Forelimb muscle (tissue), 1 donor: ENCODE measurements around the gene ADK. TPM values are rescaled to one million over a fixed set of nuclear protein-coding genes. Genes with fewer than 3 reads are reported as not detected.
"Not testable (repeated sequence)": the region's sequence is repeated elsewhere in the genome, so short reads cannot be mapped to it uniquely, and the experiment has no call there.

Experiments used
- DNase-seq: peaks from one replicate; pipeline ENCODE4 v3.0.0-alpha.2; 2013; ENCODE audit warnings: low read depth
- polyA plus RNA-seq: library from polyadenylated mRNA; unstranded; fragments of 120-200 nt; gene quantifications from one replicate; pipeline ENCODE4 v1.2.1, GENCODE V29; 2013; ENCODE audit not compliant: insufficient read length

ADK gene
- 31.0 TPM for polyA plus RNA-seq

GRCh38 chr10:74150990-74151878 is at the start of gene ADK:
Gene ADK, plus strand, starts transcription at chr10:74151221. Its CDS starts 58 bp downstream, at chr10:74151279.
- no peak for DNase-seq

GRCh38 chr10:74103560-74104258 is 47.3 kb upstream of the ADK start:
- no peak for DNase-seq

GRCh38 chr10:74104480-74104879 is 46.5 kb upstream of the ADK start:
- DNase-seq = no peak

- no peak for DNase-seq
Measured at GRCh38 chr10:74104996-74105395, 46.0 kb upstream of the ADK start.

GRCh38 chr10:74107391-74107790 is 43.6 kb upstream of the ADK start:
- DNase-seq = no peak

GRCh38 chr10:74109452-74109851 is 41.6 kb upstream of the ADK start:
- DNase-seq = no peak

GRCh38 chr10:74110120-74110519 is 40.9 kb upstream of the ADK start:
- no peak for DNase-seq

GRCh38 chr10:74111799-74112198 is 39.2 kb upstream of the ADK start:
- no peak for DNase-seq

GRCh38 chr10:74113546-74113945 is 37.5 kb upstream of the ADK start:
- no peak for DNase-seq

- DNase-seq = no peak
Measured at GRCh38 chr10:74114041-74114448, 37.0 kb upstream of the ADK start.

- DNase-seq = no peak
Measured at GRCh38 chr10:74117738-74118137, 33.3 kb upstream of the ADK start.

- no peak for DNase-seq
Measured at GRCh38 chr10:74118804-74119203, 32.2 kb upstream of the ADK start.

- DNase-seq = no peak
Measured at GRCh38 chr10:74120911-74121310, 30.1 kb upstream of the ADK start.

GRCh38 chr10:74121368-74121767 is 29.7 kb upstream of the ADK start:
- DNase-seq = no peak

- DNase-seq = no peak
Measured at GRCh38 chr10:74122060-74122459, 29.0 kb upstream of the ADK start.

GRCh38 chr10:74123081-74123480 is 27.9 kb upstream of the ADK start:
- DNase-seq = no peak

GRCh38 chr10:74133923-74134820 is 16.8 kb upstream of the ADK start:
- DNase-seq = no peak

GRCh38 chr10:74135452-74135851 is 15.6 kb upstream of the ADK start:
- DNase-seq = no peak

- no peak for DNase-seq
Measured at GRCh38 chr10:74137992-74138391, 13.0 kb upstream of the ADK start.

GRCh38 chr10:74138596-74138995 is 12.4 kb upstream of the ADK start:
- not testable (repeated sequence) for DNase-seq

- no peak for DNase-seq
Measured at GRCh38 chr10:74139981-74140380, 11.0 kb upstream of the ADK start.

- DNase-seq = no peak
Measured at GRCh38 chr10:74140553-74140952, 10.5 kb upstream of the ADK start.
